GM15510 (cell line): ENCODE measurements around the gene WDR1.

Source experiments
- POLR2A ChIP-seq: IDR thresholded peaks from 3 replicates; pipeline ENCODE4 v1.6.1; 2011; ENCODE audit warnings: borderline replicate concordance; ENCODE audit not compliant: insufficient read length; ENCODE audit errors: extremely low read depth

WDR1 gene

GRCh38 chr4:10116569-10117358 lies at the start of gene WDR1:
TSS of gene WDR1 (minus strand) at chr4:10116799. CDS start at chr4:10116666, 133 bp downstream.
- TF ChIP-seq POLR2A: peak; percentile 89

GRCh38 chr4:10164877-10165283 lies 48.3 kb upstream of the WDR1 start:
- no peak for TF ChIP-seq POLR2A

GRCh38 chr4:10163296-10163695 lies 46.7 kb upstream of the WDR1 start:
- no peak for TF ChIP-seq POLR2A

GRCh38 chr4:10162341-10163000 lies 45.9 kb upstream of the WDR1 start:
- no peak for TF ChIP-seq POLR2A

GRCh38 chr4:10161840-10162239 lies 45.2 kb upstream of the WDR1 start:
- TF ChIP-seq POLR2A: no peak

GRCh38 chr4:10161146-10161545 lies 44.5 kb upstream of the WDR1 start:
- no peak for TF ChIP-seq POLR2A

GRCh38 chr4:10160281-10160856 lies 43.8 kb upstream of the WDR1 start:
- TF ChIP-seq POLR2A: no peak

GRCh38 chr4:10159671-10160070 lies 43.1 kb upstream of the WDR1 start:
- no peak for TF ChIP-seq POLR2A

- no peak for TF ChIP-seq POLR2A
Measured at GRCh38 chr4:10158333-10158942, 41.8 kb upstream of the WDR1 start.

GRCh38 chr4:10157478-10158332 lies 41.1 kb upstream of the WDR1 start:
- TF ChIP-seq POLR2A: no peak

- no peak for TF ChIP-seq POLR2A
Measured at GRCh38 chr4:10154241-10154640, 37.6 kb upstream of the WDR1 start.

GRCh38 chr4:10153161-10153560 lies 36.6 kb upstream of the WDR1 start:
- TF ChIP-seq POLR2A: no peak

- TF ChIP-seq POLR2A: no peak
Measured at GRCh38 chr4:10151182-10151581, 34.6 kb upstream of the WDR1 start.

GRCh38 chr4:10144966-10145365 lies 28.4 kb upstream of the WDR1 start:
- no peak for TF ChIP-seq POLR2A
